ENCODE data around the gene NR2F1-AS1. TPM values are rescaled to one million over a fixed set of nuclear protein-coding genes. Genes with fewer than 3 reads are reported as not detected.

NR2F1-AS1 gene
- total and polyA plus RNA-seq, 5 donors, result 7.8 to 13.2 (median 10.9) TPM

- no peak overlapping the region for H3K27ac ChIP-seq (ENCODE audit: low read length)
- intact Hi-C loops (cut with DNase I), result loop anchor here in 1 of 4 donors (10.0 kb wide), 1 partner anchor 173 kb away; no protein-coding TSS in a partner anchor
- no peaks in the 10 kb centered on the region for H3K9me3 ChIP-seq (ENCODE audit: control insufficient read depth, low read length)
- H3K27me3 ChIP-seq (ENCODE audit: control insufficient read depth, insufficient read depth), result no peaks in the 10 kb centered on the region
- no peaks in the 10 kb centered on the region for H3K4me1 ChIP-seq (ENCODE audit: control insufficient read depth, insufficient read depth, low read length)
- H3K4me3 ChIP-seq (ENCODE audit: low read length), result no peak overlapping the region
- DNase-seq, result no peak
- no peak for ATAC-seq
- WGBS, result 12% methylated on average over 9 of the region's 9 CpGs
Measured at GRCh38 chr5:93611273-93611975, 30.4 kb upstream of the NR2F1-AS1 start.

GRCh38 chr5:93610581-93611272, 29.7 kb upstream of the NR2F1-AS1 start:
- ATAC-seq (no peak), DNase-seq (no peak)
- WGBS, result 33% methylated on average over 17 of the region's 17 CpGs
- intact Hi-C loops (cut with DNase I), result loop anchor here in 1 of 4 donors (10.0 kb wide), 1 partner anchor 174 kb away; no protein-coding TSS in a partner anchor
- Histone ChIP-seq H3K9me3 (ENCODE audit: control insufficient read depth, low read length) (no peaks in the 10 kb centered on the region), H3K27ac (ENCODE audit: low read length) (no peak overlapping the region), H3K4me1 (ENCODE audit: control insufficient read depth, insufficient read depth, low read length) (no peaks in the 10 kb centered on the region), H3K27me3 (ENCODE audit: control insufficient read depth, insufficient read depth) (no peaks in the 10 kb centered on the region), H3K4me3 (ENCODE audit: low read length) (no peak overlapping the region)

- no peak for ATAC-seq
- 32% methylated on average over 7 of the region's 7 CpGs for WGBS
- Histone ChIP-seq H3K27ac (ENCODE audit: low read length) (no peak overlapping the region), H3K4me3 (ENCODE audit: low read length) (no peak overlapping the region), H3K9me3 (ENCODE audit: control insufficient read depth, low read length) (no peaks in the 10 kb centered on the region), H3K4me1 (ENCODE audit: control insufficient read depth, insufficient read depth, low read length) (no peaks in the 10 kb centered on the region), H3K27me3 (ENCODE audit: control insufficient read depth, insufficient read depth) (no peaks in the 10 kb centered on the region)
- intact Hi-C loops (cut with DNase I), result loop anchor here in 3 of 4 donors (10.0 kb wide), 3 partner anchors 175 to 195 kb away; no protein-coding TSS in a partner anchor
- DNase-seq, result no peak
Measured at GRCh38 chr5:93609762-93610161, 28.7 kb upstream of the NR2F1-AS1 start.

- ATAC-seq (no peak), DNase-seq (no peak)
- no peak overlapping the region for H3K4me3 ChIP-seq (ENCODE audit: low read length)
- H3K9me3 ChIP-seq (ENCODE audit: control insufficient read depth, low read length), result no peaks in the 10 kb centered on the region
- intact Hi-C loops (cut with DNase I), result loop anchor here in 2 of 4 donors (10.0 kb wide), 2 partner anchors 186 to 196 kb away; no protein-coding TSS in a partner anchor
- WGBS, result 36% methylated on average over 4 of the region's 4 CpGs
- H3K4me1 ChIP-seq (ENCODE audit: control insufficient read depth, insufficient read depth, low read length), result no peaks in the 10 kb centered on the region
- no peak overlapping the region for H3K27ac ChIP-seq (ENCODE audit: low read length)
- no peaks in the 10 kb centered on the region for H3K27me3 ChIP-seq (ENCODE audit: control insufficient read depth, insufficient read depth)
Measured at GRCh38 chr5:93608855-93609254, 27.8 kb upstream of the NR2F1-AS1 start.

GRCh38 chr5:93607367-93608258, 26.6 kb upstream of the NR2F1-AS1 start:
- ATAC-seq (peak; percentile 73 to 74), DNase-seq (peak in 1 of 3 donors; percentile 37)
- Histone ChIP-seq H3K4me3 (ENCODE audit: low read length) (peak overlapping the region; percentile 1), H3K27ac (ENCODE audit: low read length) (peak overlapping the region; percentile 34), H3K4me1 (ENCODE audit: control insufficient read depth, insufficient read depth, low read length) (no peaks in the 10 kb centered on the region), H3K27me3 (ENCODE audit: control insufficient read depth, insufficient read depth) (no peaks in the 10 kb centered on the region), H3K9me3 (ENCODE audit: control insufficient read depth, low read length) (no peaks in the 10 kb centered on the region)
- WGBS, result 8% methylated on average over 19 of the region's 19 CpGs
- intact Hi-C loops (cut with DNase I), result loop anchor here in 2 of 4 donors (10.0 kb wide), 2 partner anchors 187 to 197 kb away; no protein-coding TSS in a partner anchor

- Histone ChIP-seq H3K4me1 (ENCODE audit: control insufficient read depth, insufficient read depth, low read length) (no peaks in the 10 kb centered on the region), H3K27ac (ENCODE audit: low read length) (no peak overlapping the region), H3K9me3 (ENCODE audit: control insufficient read depth, low read length) (no peaks in the 10 kb centered on the region), H3K27me3 (ENCODE audit: control insufficient read depth, insufficient read depth) (no peaks in the 10 kb centered on the region), H3K4me3 (ENCODE audit: low read length) (no peak overlapping the region)
- no peak for DNase-seq
- ATAC-seq, result no peak
- intact Hi-C loops (cut with DNase I), result loop anchor here in 2 of 4 donors (10.0 kb wide), 2 partner anchors 188 to 198 kb away; no protein-coding TSS in a partner anchor
Measured at GRCh38 chr5:93606382-93606752, 25.3 kb upstream of the NR2F1-AS1 start.

GRCh38 chr5:93604644-93605515, 23.9 kb upstream of the NR2F1-AS1 start:
- WGBS, result 47% methylated on average over 10 of the region's 10 CpGs
- no peaks in the 10 kb centered on the region for H3K4me1 ChIP-seq (ENCODE audit: control insufficient read depth, insufficient read depth, low read length)
- no peak overlapping the region for H3K27ac ChIP-seq (ENCODE audit: low read length)

GRCh38 chr5:93603793-93604643, 23.0 kb upstream of the NR2F1-AS1 start:
- H3K4me3 ChIP-seq (ENCODE audit: low read length), result peak overlapping the region; percentile 23
- intact Hi-C loops (cut with DNase I), result loop anchor here in 2 of 4 donors (10.0 kb wide), 2 partner anchors 191 to 201 kb away; no protein-coding TSS in a partner anchor
- ATAC-seq (peak; percentile 34 to 47), DNase-seq (peak; percentile 37 to 77 (median 75))
- WGBS, result 9% methylated on average over 58 of the region's 58 CpGs
- no peak overlapping the region for H3K27ac ChIP-seq (ENCODE audit: low read length)
- H3K9me3 ChIP-seq (ENCODE audit: control insufficient read depth, low read length), result no peaks in the 10 kb centered on the region
- no peaks in the 10 kb centered on the region for H3K4me1 ChIP-seq (ENCODE audit: control insufficient read depth, insufficient read depth, low read length)
- no peaks in the 10 kb centered on the region for H3K27me3 ChIP-seq (ENCODE audit: control insufficient read depth, insufficient read depth)

More at GRCh38 chr5:93604644-93605515, 23.9 kb upstream of the NR2F1-AS1 start:
- intact Hi-C loops (cut with DNase I), result loop anchor here in 2 of 4 donors (10.0 kb wide), 2 partner anchors 190 to 200 kb away; no protein-coding TSS in a partner anchor
- DNase-seq (no peak), ATAC-seq (no peak)
- peak overlapping the region; percentile 23 for H3K4me3 ChIP-seq (ENCODE audit: low read length)
- no peaks in the 10 kb centered on the region for H3K27me3 ChIP-seq (ENCODE audit: control insufficient read depth, insufficient read depth)
- no peaks in the 10 kb centered on the region for H3K9me3 ChIP-seq (ENCODE audit: control insufficient read depth, low read length)

GRCh38 chr5:93603078-93603792, 22.2 kb upstream of the NR2F1-AS1 start:
- Histone ChIP-seq H3K27ac (ENCODE audit: low read length) (no peak overlapping the region), H3K9me3 (ENCODE audit: control insufficient read depth, low read length) (no peaks in the 10 kb centered on the region), H3K27me3 (ENCODE audit: control insufficient read depth, insufficient read depth) (no peaks in the 10 kb centered on the region), H3K4me3 (ENCODE audit: low read length) (no peak overlapping the region), H3K4me1 (ENCODE audit: control insufficient read depth, insufficient read depth, low read length) (no peaks in the 10 kb centered on the region)
- intact Hi-C loops (cut with DNase I), result loop anchor here in 2 of 4 donors (10.0 kb wide), 2 partner anchors 192 to 202 kb away; no protein-coding TSS in a partner anchor
- DNase-seq (no peak), ATAC-seq (no peak)
- WGBS, result 75% methylated on average over 8 of the region's 8 CpGs

All from right cardiac atrium (tissue), 5 donors.